DOHH2 (cell line): Measurements from ENCODE around the gene RBM17.

Experiments
- H3F3A ChIP-seq: fragments of 200-600 bp; sonication (generic), shearing (Covaris generic); 2 replicates; pipeline ENCODE4 v1.6.0; 2016; ENCODE audit warnings: antibody characterized with exemption, mild to moderate bottlenecking; ENCODE audit not compliant: control insufficient read depth, insufficient read depth
- H3K27ac ChIP-seq: fragments of 200-600 bp; sonication (generic); 2 replicates; pipeline ENCODE4 v1.5.1; 2014; ENCODE audit warnings: low read depth, mild to moderate bottlenecking, low read length, moderate library complexity
- H3K27me3 ChIP-seq: fragments of 200-600 bp; sonication (generic); 2 replicates; pipeline ENCODE4 v1.6.1; 2014; ENCODE audit warnings: mild to moderate bottlenecking, low read length, mixed read lengths; ENCODE audit not compliant: control insufficient read depth
- H3K36me3 ChIP-seq: fragments of 200-600 bp; sonication (generic); 2 replicates; pipeline ENCODE4 v1.6.1; 2014; ENCODE audit warnings: mild to moderate bottlenecking, low read length, moderate library complexity, mixed read lengths; ENCODE audit not compliant: control insufficient read depth
- H3K4me1 ChIP-seq: fragments of 200-600 bp; sonication (generic); 2 replicates; pipeline ENCODE4 v1.6.1; 2014; ENCODE audit warnings: mild to moderate bottlenecking, low read length, mixed read lengths; ENCODE audit not compliant: control insufficient read depth
- H3K4me2 ChIP-seq: fragments of 200-600 bp; sonication (generic); 2 replicates; pipeline ENCODE4 v1.6.0; 2014; ENCODE audit warnings: mild to moderate bottlenecking, low read length, moderate library complexity
- H3K4me3 ChIP-seq: fragments of 200-600 bp; sonication (generic); 2 replicates; pipeline ENCODE4 v1.5.1; 2014; ENCODE audit warnings: mild to moderate bottlenecking, low read length, mixed read lengths
- H3K79me2 ChIP-seq: fragments of 200-600 bp; sonication (generic); 2 replicates; pipeline ENCODE4 v1.6.1; 2014; ENCODE audit warnings: mild to moderate bottlenecking, low read length, mixed read lengths; ENCODE audit not compliant: control insufficient read depth
- H3K9me2 ChIP-seq: fragments of 200-600 bp; sonication (generic); replicated peaks from 2 replicates; pipeline ENCODE4 v1.6.1; 2014; ENCODE audit warnings: mild to moderate bottlenecking, low read length, mixed read lengths; ENCODE audit not compliant: control insufficient read depth
- H3K9me3 ChIP-seq: fragments of 200-600 bp; sonication (generic); 2 replicates; pipeline ENCODE4 v1.6.1; 2014; ENCODE audit warnings: antibody characterized with exemption, low read length, mixed read lengths; ENCODE audit not compliant: control insufficient read depth, insufficient read depth
- H4K20me1 ChIP-seq: fragments of 200-600 bp; sonication (generic); 2 replicates; pipeline ENCODE4 v1.6.0; 2014; ENCODE audit warnings: low read depth, mild to moderate bottlenecking, antibody characterized with exemption, low read length, moderate library complexity; ENCODE audit not compliant: control insufficient read depth, insufficient read depth
- CTCF ChIP-seq: fragments of 200-600 bp; sonication (generic); IDR thresholded peaks from one replicate; pipeline ENCODE4 v1.5.1; 2014; ENCODE audit warnings: antibody characterized with exemption, mild to moderate bottlenecking, low read depth, low read length; ENCODE audit not compliant: poor library complexity, severe bottlenecking
- EZH2phosphoT487 ChIP-seq: fragments of 200-600 bp; sonication (generic); IDR thresholded peaks from 2 replicates; pipeline ENCODE4 v1.6.1; 2017; ENCODE audit warnings: borderline replicate concordance, mild to moderate bottlenecking, antibody characterized with exemption, low read length, moderate library complexity, mixed read lengths

The RBM17 gene

GRCh38 chr10:6091630-6092029 lies 2.8 kb downstream of the RBM17 start:
- Histone ChIP-seq H3K4me2 (peak overlapping the region; percentile 58), H4K20me1 (peaks cover 52% of the 10 kb centered on the region), H3F3A (peaks cover 15% of the 10 kb centered on the region), H3K27me3 (no peaks in the 10 kb centered on the region), H3K4me3 (peak overlapping the region; percentile 47), H3K27ac (no peak overlapping the region), H3K9me3 (no peaks in the 10 kb centered on the region), H3K4me1 (peaks cover 56% of the 10 kb centered on the region), H3K9me2 (no peaks in the 10 kb centered on the region), H3K79me2 (peaks cover 77% of the 10 kb centered on the region), H3K36me3 (peaks cover 66% of the 10 kb centered on the region)
- TF ChIP-seq CTCF: peak; percentile 16
- no peak for TF ChIP-seq EZH2phosphoT487

- Histone ChIP-seq H3K4me3 (no peak overlapping the region), H3K27ac (no peak overlapping the region), H3K27me3 (no peaks in the 10 kb centered on the region), H3K4me1 (peaks cover 45% of the 10 kb centered on the region), H3K9me2 (no peaks in the 10 kb centered on the region), H3K79me2 (peaks cover 88% of the 10 kb centered on the region), H3K36me3 (peaks cover 77% of the 10 kb centered on the region), H4K20me1 (peaks cover 52% of the 10 kb centered on the region), H3K9me3 (no peaks in the 10 kb centered on the region), H3K4me2 (peak overlapping the region; percentile 58; the same call in 1 of the 2 replicates), H3F3A (peaks cover 4% of the 10 kb centered on the region; the same call in 1 of the 2 replicates)
- TF ChIP-seq EZH2phosphoT487 (no peak), CTCF (no peak)
Observed at GRCh38 chr10:6092731-6093130, 3.9 kb downstream of the RBM17 start.

GRCh38 chr10:6095810-6096570 lies 7.2 kb downstream of the RBM17 start:
- Histone ChIP-seq H4K20me1 (peaks cover 38% of the 10 kb centered on the region), H3F3A (peaks cover 9% of the 10 kb centered on the region; the same call in 1 of the 2 replicates), H3K4me1 (peaks cover 37% of the 10 kb centered on the region), H3K4me2 (no peak overlapping the region), H3K4me3 (no peak overlapping the region), H3K27ac (no peak overlapping the region), H3K27me3 (no peaks in the 10 kb centered on the region), H3K79me2 (peaks cover 98% of the 10 kb centered on the region), H3K9me2 (no peaks in the 10 kb centered on the region), H3K9me3 (no peaks in the 10 kb centered on the region), H3K36me3 (peaks cover 87% of the 10 kb centered on the region)
- no peak for TF ChIP-seq EZH2phosphoT487
- no peak for TF ChIP-seq CTCF
